Endothelial cell (in vitro differentiated cells): Measurements from ENCODE around the gene CCSER1. TPM values are rescaled to one million over a fixed set of nuclear protein-coding genes. Genes with fewer than 3 reads are reported as not detected.

Experiments
- DNase-seq: peaks from one replicate; pipeline ENCODE4 v3.0.0; 2021; ENCODE audit warnings: low spot score
- H3K27ac Mint-ChIP-seq: one replicate; pipeline ENCODE4 v1.8.0; 2021; ENCODE audit warnings: mixed read lengths, inconsistent platforms; ENCODE audit not compliant: unreplicated experiment
- H3K27me3 Mint-ChIP-seq: one replicate; pipeline ENCODE4 v1.8.0; 2021; ENCODE audit warnings: mild to moderate bottlenecking, moderate library complexity, mixed read lengths, inconsistent platforms; ENCODE audit not compliant: unreplicated experiment
- H3K36me3 Mint-ChIP-seq: one replicate; pipeline ENCODE4 v1.8.0; 2021; ENCODE audit warnings: mild to moderate bottlenecking, low read depth, mixed read lengths, inconsistent platforms; ENCODE audit not compliant: unreplicated experiment
- H3K4me1 Mint-ChIP-seq: one replicate; pipeline ENCODE4 v1.8.0; 2021; ENCODE audit warnings: mild to moderate bottlenecking, mixed read lengths, inconsistent platforms; ENCODE audit not compliant: unreplicated experiment
- H3K4me3 Mint-ChIP-seq: one replicate; pipeline ENCODE4 v1.8.0; 2021; ENCODE audit warnings: mild to moderate bottlenecking, mixed read lengths, inconsistent platforms; ENCODE audit not compliant: unreplicated experiment
- H3K9me3 Mint-ChIP-seq: one replicate; pipeline ENCODE4 v1.8.0; 2021; ENCODE audit warnings: mixed read lengths, inconsistent platforms; ENCODE audit not compliant: unreplicated experiment
- total RNA-seq: library from RNA; stranded (reverse); fragmentation: NEBNext Ultra II Directional; extraction: Animal tissue kit (Norgen Biotek cat#: 25700); gene quantifications from one replicate; pipeline ENCODE4 v1.2.1, GENCODE V29; 2021; ENCODE audit not compliant: unreplicated experiment
- TF ChIP-seq, protein P1 (sequence below): fragments of 200-600 bp; sonication (generic); IDR thresholded peaks from one replicate; pipeline ENCODE4 v1.5.0; 2021; ENCODE audit warnings: antibody characterized with exemption; ENCODE audit not compliant: unreplicated experiment

Gene CCSER1
- total RNA-seq, 1 donor from 2014 or later = 3.0 TPM

DNA sequence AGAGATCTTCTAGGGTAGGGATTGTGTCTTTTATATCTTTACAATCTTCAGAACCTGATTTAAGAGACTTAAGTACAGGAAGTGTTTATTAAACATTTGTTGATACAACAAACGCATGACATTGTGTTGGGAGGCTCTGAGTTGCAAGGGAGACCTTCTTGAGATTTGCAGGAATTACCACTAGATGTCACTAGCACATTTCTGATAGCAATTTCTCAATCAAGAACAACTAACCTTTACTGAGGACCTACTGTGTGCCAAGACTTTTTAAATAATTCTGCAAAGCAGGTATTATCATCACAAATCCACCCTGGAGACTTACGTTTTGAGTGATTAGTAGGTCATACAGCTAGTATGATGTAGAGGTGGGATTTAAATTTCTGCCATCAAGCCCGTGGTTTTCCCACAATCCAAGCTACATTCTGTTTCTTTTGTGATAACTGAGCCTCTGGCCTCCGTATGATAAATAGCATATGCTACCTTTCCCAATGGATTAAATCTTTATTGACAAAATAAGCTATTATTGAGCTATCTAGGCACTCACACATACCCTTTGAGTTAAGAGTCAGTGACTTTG, 986.0 kb downstream of the CCSER1 start:
- Mint-ChIP-seq H3K27me3 (no peaks in the 10 kb centered on the region), H3K4me1 (no peaks in the 10 kb centered on the region), H3K9me3 (no peaks in the 10 kb centered on the region), H3K27ac (no peak overlapping the region), H3K4me3 (no peak overlapping the region), H3K36me3 (no peaks in the 10 kb centered on the region)
- no peak for DNase-seq
- TF ChIP-seq, protein P1, sequence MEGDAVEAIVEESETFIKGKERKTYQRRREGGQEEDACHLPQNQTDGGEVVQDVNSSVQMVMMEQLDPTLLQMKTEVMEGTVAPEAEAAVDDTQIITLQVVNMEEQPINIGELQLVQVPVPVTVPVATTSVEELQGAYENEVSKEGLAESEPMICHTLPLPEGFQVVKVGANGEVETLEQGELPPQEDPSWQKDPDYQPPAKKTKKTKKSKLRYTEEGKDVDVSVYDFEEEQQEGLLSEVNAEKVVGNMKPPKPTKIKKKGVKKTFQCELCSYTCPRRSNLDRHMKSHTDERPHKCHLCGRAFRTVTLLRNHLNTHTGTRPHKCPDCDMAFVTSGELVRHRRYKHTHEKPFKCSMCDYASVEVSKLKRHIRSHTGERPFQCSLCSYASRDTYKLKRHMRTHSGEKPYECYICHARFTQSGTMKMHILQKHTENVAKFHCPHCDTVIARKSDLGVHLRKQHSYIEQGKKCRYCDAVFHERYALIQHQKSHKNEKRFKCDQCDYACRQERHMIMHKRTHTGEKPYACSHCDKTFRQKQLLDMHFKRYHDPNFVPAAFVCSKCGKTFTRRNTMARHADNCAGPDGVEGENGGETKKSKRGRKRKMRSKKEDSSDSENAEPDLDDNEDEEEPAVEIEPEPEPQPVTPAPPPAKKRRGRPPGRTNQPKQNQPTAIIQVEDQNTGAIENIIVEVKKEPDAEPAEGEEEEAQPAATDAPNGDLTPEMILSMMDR = peak; percentile 56

DNA sequence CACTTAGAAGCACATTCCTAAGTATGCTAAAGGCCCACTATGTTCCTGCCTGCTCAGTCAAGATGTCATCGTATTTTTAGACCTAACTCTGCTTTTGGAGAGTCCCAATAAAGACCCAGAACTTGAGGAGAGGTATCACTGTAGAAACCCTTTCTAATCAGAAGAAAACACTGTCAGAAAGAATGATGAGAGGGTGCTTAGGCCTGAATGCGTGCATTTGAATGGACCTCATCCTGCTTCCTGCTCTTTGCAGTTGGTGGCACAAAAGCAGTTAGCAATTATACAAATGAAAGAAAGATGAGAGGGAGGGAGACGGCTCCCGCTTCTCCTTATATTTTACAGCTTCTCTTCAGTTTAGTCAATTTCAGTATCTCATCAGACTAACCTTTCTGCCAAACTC, 987.2 kb downstream of the CCSER1 start:
- H3K27me3 Mint-ChIP-seq = no peaks in the 10 kb centered on the region
- no peaks in the 10 kb centered on the region for H3K4me1 Mint-ChIP-seq
- no peak overlapping the region for H3K4me3 Mint-ChIP-seq
- DNase-seq = no peak
- no peak overlapping the region for H3K27ac Mint-ChIP-seq
- TF ChIP-seq, protein P1 = no peak
- no peaks in the 10 kb centered on the region for H3K9me3 Mint-ChIP-seq
- no peaks in the 10 kb centered on the region for H3K36me3 Mint-ChIP-seq

DNA sequence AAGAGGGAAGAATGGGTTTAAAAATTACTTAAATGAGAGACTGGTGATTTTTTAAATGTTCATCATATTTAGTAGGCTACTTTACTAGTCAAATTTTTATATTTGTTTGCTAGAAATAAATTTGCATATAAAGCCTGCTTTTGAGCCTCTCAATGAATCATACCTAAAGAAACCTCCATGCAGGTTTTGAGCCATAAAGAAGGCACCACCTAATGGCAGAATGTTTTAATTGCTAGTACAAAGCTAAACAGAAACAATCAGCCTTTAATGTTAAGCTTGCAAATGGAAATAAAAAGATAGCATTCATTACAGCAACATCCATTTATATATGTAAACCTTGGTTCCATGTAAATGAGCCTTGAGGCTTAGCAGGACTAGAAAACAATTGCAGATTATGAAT, 989.7 kb downstream of the CCSER1 start:
- Mint-ChIP-seq H3K27ac (no peak overlapping the region), H3K4me3 (no peak overlapping the region)
- TF ChIP-seq, protein P1 = peak; percentile 22

DNA sequence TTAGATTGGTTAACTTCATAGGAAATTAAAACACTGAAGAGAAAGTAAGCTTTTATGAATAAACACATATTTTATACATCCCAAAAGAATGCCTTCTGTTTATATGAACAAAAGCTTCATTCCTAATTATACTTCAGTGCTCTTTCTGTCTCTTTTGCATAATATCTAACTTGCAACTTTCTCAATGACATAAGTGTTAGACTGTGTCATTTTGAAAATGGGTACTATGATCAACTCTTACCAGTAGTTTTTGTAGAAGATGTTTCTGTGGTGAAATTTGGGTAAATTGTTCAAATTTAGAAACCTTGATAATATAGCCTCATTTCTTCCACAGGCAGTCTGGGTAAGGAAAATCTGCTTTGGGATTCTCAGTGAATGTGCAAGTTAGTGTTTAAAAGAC, 991.4 kb downstream of the CCSER1 start:
- Mint-ChIP-seq H3K27me3 (no peaks in the 10 kb centered on the region), H3K4me3 (no peak overlapping the region), H3K36me3 (no peaks in the 10 kb centered on the region), H3K27ac (no peak overlapping the region), H3K4me1 (no peaks in the 10 kb centered on the region), H3K9me3 (no peaks in the 10 kb centered on the region)
- no peak for DNase-seq
- TF ChIP-seq, protein P1 = no peak

More for the DNA sequence above, 989.7 kb downstream of the CCSER1 start:
- no peaks in the 10 kb centered on the region for H3K4me1 Mint-ChIP-seq
- H3K36me3 Mint-ChIP-seq = no peaks in the 10 kb centered on the region
- no peak for DNase-seq
- H3K9me3 Mint-ChIP-seq = no peaks in the 10 kb centered on the region
- no peaks in the 10 kb centered on the region for H3K27me3 Mint-ChIP-seq

DNA sequence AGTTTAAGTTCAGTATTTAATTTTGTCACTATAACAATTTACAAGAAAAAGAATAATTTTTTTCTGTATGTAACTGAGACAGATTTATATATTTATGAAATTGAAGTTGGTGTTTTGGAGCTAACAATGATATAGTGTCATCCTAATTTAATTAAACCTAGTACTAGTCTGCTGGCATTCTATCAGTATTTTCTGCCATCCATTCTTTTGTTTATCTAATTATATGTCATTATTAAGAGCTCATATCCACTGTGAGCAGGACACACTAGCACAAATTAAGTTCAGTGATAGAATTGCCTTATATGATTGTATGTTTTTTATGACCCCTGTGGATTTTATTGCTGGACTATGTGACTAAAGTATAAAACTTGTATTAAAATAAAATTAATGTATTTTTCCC, 996.5 kb downstream of the CCSER1 start:
- Mint-ChIP-seq H3K27me3 (no peaks in the 10 kb centered on the region), H3K4me3 (no peak overlapping the region), H3K4me1 (no peaks in the 10 kb centered on the region), H3K27ac (no peak overlapping the region), H3K9me3 (no peaks in the 10 kb centered on the region), H3K36me3 (no peaks in the 10 kb centered on the region)
- DNase-seq = no peak
- TF ChIP-seq, protein P1 = no peak
